HG02678 (cell line): Measurements from ENCODE around the gene GPC3.
"Not testable (repeated sequence)": the region's sequence is repeated elsewhere in the genome, so short reads cannot be mapped to it uniquely, and the experiment has no call there.

Source experiments
- ATAC-seq: cut with Tn5 transposase; IDR thresholded peaks from one replicate; pipeline ENCODE4 v1.9.1; 2021; ENCODE audit warnings: mild to moderate bottlenecking, moderate library complexity; ENCODE audit not compliant: unreplicated experiment

The GPC3 gene

GRCh38 chrX:133538148-133538547, 447.2 kb downstream of the GPC3 start:
- ATAC-seq: no peak

- ATAC-seq: no peak
These were observed 448.3 kb downstream of the GPC3 start for GRCh38 chrX:133537142-133537541.

GRCh38 chrX:133535066-133535465, 450.3 kb downstream of the GPC3 start:
- no peak for ATAC-seq

GRCh38 chrX:133534172-133534571, 451.2 kb downstream of the GPC3 start:
- ATAC-seq: no peak

- no peak for ATAC-seq
These were observed 452.1 kb downstream of the GPC3 start for GRCh38 chrX:133533249-133533648.

DNA sequence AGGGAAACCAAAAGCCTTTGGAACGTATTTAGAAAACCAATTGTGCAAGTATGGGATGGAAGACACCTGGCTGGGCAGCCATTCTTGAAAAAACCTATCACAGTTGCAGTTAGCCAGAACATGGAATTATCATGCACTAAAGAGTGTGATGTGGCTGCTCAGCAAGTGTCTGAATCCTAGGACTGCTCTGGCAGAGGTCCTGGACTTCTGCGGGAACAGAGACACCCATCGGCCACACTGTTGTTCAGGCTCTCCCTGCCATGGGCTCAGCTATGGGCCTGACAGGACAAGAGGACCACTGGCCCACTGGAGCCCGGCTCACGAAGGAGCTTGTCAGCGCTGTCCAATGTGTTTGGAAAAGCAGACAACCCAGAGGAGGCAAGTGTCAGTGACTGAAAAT, 454.4 kb downstream of the GPC3 start:
- no peak for ATAC-seq

- no peak for ATAC-seq
These were observed 455.8 kb downstream of the GPC3 start for GRCh38 chrX:133529578-133529977.

GRCh38 chrX:133527825-133528224, 457.6 kb downstream of the GPC3 start:
- ATAC-seq: no peak

DNA sequence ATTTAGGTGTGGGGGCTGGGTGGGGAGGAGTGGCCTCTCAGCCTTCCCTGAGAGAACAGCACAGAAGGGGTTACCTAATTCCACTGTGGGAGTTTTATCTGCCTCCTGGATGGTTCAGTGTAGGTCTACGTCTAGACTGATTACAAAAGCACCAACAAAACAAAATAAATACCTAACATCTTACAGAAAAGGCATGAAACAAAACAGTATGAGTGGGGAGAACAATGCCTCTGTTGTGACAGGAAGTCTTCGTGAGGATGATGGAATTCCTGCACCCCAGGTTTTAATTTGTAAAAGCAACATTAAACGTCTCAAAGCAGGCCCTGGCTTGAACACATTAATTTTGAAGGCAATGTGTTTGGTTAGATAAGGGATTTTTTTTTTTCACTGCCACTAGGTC, 458.0 kb downstream of the GPC3 start:
- no peak for ATAC-seq

DNA sequence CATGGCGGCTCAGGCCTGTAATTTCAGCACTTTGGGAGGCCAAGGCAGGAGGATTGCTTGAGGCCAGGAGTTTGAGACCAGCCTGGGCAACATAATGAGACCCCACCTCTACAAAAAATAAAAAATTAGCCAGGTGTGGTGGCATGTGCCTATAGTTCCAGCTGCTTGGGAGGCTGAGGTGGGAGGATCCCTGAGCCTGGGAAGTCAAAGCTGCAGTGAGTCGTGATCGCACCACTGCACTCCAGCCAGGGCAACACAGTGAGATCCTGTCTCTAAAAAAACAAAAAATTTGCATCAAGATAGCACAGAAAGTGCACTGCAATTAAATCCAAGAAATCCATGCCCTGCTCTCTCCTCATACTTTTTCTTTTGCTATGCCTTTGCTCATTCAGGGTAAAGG, 458.6 kb downstream of the GPC3 start:
- ATAC-seq: not testable (repeated sequence)

DNA sequence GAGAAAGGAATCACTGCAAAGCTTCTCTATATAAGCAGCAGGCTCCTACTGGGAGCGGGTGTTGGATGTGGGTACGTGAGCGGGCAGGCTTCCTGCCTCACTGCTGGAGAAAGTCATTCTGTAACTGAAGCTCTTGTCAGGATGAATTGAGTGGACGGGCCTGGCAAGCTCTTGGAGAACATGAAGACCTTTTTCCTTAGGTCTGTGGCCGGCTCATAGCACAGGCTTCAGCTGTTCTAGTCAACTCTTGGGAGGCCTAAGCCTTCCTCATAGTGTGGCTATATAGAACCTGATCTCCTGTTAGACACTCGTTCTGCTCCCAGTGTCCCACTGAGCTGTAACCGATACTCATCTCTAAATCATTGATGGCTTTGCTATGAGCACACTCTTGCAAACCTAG, 461.9 kb downstream of the GPC3 start:
- ATAC-seq: no peak

DNA sequence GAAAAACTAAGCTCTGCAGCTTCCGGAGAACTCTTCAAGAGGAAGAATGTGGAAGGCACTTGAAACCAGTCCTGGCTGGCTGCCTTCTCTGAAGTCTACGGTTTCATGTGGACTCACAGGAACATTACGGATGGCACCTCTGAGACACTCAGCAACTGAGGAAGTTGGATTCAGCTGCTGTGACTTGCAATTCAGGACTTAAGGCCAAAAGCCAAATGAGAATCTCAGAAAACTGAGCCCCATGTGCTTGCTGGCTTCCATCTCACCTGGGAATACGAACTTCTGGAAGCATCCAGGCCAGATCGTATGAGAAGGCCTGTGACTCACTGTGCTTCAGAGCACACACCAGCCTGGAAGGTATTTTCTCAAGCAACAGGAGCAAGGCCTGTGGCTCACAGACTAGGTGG, 462.3 kb downstream of the GPC3 start:
- no peak for ATAC-seq

- no peak for ATAC-seq
These were observed 468.7 kb downstream of the GPC3 start for GRCh38 chrX:133516686-133517085.

DNA sequence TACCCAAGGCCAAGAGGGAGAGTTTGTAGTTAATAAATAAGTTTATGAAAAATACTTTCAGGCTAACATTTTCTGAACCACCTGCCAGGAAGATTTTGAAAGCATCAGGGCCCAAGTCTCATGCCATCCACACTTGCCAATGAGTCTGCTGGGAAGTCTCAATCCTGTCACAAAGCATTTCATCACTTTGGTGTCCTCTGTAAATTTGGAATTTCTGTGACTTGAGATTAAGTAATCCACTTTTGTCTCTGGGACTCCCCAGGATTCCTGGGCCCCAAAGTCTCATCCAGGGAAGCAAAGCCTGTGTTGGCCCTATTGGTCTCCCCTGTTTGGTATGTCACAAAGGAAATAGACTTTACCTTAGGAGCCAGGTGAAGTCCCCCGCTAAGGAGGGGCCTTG, 470.9 kb downstream of the GPC3 start:
- ATAC-seq: no peak

GRCh38 chrX:133513123-133513522, 472.3 kb downstream of the GPC3 start:
- no peak for ATAC-seq

GRCh38 chrX:133511041-133511440, 474.4 kb downstream of the GPC3 start:
- ATAC-seq: no peak

- no peak for ATAC-seq
These were observed 488.0 kb downstream of the GPC3 start for GRCh38 chrX:133497356-133497755.

- no peak for ATAC-seq
These were observed 489.7 kb downstream of the GPC3 start for GRCh38 chrX:133495464-133496391.

DNA sequence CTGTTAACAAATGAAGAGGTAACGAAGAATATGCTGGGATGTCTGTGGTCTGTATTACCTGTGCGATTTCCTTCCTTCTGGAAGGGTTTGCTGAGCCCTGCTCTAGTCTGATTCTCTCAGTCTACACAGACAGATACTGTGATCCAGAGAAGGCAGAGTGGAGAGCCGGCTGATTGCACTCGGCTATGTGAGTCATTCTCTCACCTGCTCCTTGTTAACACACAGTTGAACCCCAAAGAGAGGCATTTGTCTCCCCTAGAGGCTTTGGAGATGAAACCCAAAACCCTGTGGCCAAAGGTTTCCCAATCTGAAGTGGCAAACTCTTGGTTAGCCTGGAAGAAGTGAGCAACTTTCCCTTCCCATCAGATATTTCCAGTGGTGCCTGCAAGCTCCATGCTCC, 492.0 kb downstream of the GPC3 start:
- no peak for ATAC-seq

DNA sequence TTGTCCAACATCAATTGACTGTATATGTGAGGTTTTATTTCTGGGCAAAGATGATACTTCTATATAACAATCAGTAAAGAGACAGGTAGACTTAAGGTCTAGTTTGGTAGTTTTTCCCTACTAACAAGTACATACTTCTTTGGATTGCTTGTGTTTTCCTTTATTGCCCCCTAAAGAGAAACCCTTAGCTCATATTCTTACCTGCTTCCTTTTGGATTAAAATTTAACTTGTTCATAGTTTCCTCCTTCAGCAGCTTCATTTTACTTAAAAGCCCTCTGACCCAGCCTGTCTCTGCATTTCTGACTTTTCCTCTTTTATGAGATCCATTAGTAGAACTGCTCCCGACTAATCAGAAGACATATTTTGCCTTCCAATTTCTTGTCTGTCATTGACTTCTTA, 494.4 kb downstream of the GPC3 start:
- ATAC-seq: no peak
